Mucosa of stomach (tissue), 1 donor: ENCODE results near the gene FEZF1.
"Not testable (repeated sequence)": the region's sequence is repeated elsewhere in the genome, so short reads cannot be mapped to it uniquely, and the experiment has no call there.

Experiments
- H3K27me3 ChIP-seq: one replicate; pipeline ENCODE4 v1.7.0; 2013; ENCODE audit warnings: mild to moderate bottlenecking, low read length; ENCODE audit not compliant: control insufficient read depth, insufficient read depth
- H3K36me3 ChIP-seq: one replicate; pipeline ENCODE4 v1.7.0; 2013; ENCODE audit warnings: low read length; ENCODE audit not compliant: control insufficient read depth, insufficient read depth
- H3K4me1 ChIP-seq: one replicate; pipeline ENCODE4 v1.7.0; 2013; ENCODE audit warnings: mild to moderate bottlenecking, low read length; ENCODE audit not compliant: control insufficient read depth, insufficient read depth
- H3K4me3 ChIP-seq: one replicate; pipeline ENCODE4 v1.7.0; 2013; ENCODE audit warnings: low read length
- H3K9ac ChIP-seq: one replicate; pipeline ENCODE4 v1.7.0; 2013; ENCODE audit warnings: mild to moderate bottlenecking, low read length, moderate library complexity
- H3K9me3 ChIP-seq: one replicate; pipeline ENCODE4 v1.7.0; 2013; ENCODE audit warnings: mild to moderate bottlenecking, low read length, moderate library complexity; ENCODE audit not compliant: control insufficient read depth
- donor health status: Pancreatic carcinoma.

The FEZF1 gene

DNA sequence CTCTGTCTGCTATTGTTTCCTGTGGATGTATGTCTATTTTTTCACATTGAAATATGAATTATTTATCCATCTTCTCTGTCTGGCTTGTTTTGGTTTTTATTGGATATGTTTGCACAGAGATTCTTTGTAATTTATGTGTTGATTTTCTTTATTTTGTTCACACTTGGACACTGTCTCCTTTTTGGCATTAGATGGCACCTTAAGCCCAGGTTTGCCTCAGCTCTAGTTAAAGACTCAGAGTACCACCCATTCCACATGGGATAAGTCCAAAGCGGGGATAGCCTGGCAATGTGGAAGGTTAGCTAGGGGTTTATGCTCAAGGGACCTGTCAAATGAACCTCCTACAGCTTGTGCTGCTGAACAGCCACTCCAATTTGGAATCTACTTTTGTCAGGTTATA lies 14.1 kb downstream of the FEZF1 start:
- H3K27me3 ChIP-seq = peaks cover 12% of the 10 kb centered on the region
- H3K4me3 ChIP-seq = no peak overlapping the region
- H3K4me1 ChIP-seq = no peaks in the 10 kb centered on the region
- H3K9ac ChIP-seq = no peak overlapping the region
- no peaks in the 10 kb centered on the region for H3K9me3 ChIP-seq
- no peaks in the 10 kb centered on the region for H3K36me3 ChIP-seq

DNA sequence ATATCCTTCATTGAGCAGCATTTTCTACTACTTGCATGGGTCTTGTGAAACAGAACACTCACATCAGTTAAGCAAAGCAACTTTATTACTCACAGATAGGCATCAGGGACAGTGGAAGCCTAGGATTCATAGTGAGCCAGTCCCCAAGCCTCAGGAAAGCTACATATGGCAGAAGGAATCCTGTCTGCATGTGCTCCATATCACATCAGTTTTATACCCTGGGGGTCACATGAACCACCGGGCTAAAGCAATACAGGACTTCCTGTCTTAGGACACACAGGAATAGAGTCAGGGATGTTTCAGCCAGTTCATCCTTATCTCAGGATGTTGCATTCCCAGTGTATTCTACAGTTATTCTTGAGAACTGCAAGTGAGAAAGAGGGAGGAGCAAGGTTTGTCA lies 15.1 kb downstream of the FEZF1 start:
- Histone ChIP-seq H3K9me3 (no peaks in the 10 kb centered on the region), H3K36me3 (no peaks in the 10 kb centered on the region), H3K27me3 (peaks cover 7% of the 10 kb centered on the region), H3K4me1 (no peaks in the 10 kb centered on the region), H3K9ac (no peak overlapping the region), H3K4me3 (no peak overlapping the region)

DNA sequence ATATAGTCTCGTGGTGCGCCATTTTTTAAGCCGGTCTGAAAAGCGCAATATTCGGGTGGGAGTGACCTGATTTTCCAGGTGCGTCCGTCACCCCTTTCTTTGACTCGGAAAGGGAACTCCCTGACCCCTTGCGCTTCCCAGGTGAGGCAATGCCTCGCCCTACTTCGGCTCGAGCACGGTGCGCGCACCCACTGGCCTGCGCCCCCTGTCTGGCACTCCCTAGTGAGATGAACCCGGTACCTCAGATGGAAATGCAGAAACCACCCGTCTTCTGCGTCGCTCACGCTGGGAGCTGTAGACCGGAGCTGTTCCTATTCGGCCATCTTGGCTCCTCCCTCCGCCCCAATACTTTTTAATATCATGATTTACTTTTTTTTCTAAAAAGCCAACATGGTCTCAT lies 19.9 kb downstream of the FEZF1 start:
- H3K9ac ChIP-seq, H3K4me3 ChIP-seq, H3K4me1 ChIP-seq, H3K9me3 ChIP-seq, H3K27me3 ChIP-seq, H3K36me3 ChIP-seq: not testable (repeated sequence)

DNA sequence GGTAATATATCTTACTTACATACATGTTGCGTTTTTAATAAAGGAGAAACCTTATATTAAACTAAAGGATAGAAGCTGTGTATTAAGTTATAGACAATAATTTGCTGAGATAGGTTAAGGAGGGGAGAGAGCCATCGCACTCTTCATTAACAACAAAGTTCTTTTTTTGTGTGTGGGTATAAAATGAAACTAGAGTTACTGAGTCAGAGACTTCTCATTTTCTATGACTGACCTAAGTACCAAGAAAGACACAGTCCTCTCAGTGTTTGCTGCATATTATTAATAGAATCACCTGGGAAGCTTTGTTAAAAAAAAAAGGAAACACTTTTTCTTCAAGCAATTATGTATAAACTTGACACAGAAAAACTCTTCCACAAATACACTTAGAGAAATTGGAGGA lies 31.4 kb downstream of the FEZF1 start:
- Histone ChIP-seq H3K4me1 (no peaks in the 10 kb centered on the region), H3K36me3 (no peaks in the 10 kb centered on the region), H3K4me3 (no peak overlapping the region), H3K27me3 (no peaks in the 10 kb centered on the region), H3K9me3 (no peaks in the 10 kb centered on the region), H3K9ac (no peak overlapping the region)

DNA sequence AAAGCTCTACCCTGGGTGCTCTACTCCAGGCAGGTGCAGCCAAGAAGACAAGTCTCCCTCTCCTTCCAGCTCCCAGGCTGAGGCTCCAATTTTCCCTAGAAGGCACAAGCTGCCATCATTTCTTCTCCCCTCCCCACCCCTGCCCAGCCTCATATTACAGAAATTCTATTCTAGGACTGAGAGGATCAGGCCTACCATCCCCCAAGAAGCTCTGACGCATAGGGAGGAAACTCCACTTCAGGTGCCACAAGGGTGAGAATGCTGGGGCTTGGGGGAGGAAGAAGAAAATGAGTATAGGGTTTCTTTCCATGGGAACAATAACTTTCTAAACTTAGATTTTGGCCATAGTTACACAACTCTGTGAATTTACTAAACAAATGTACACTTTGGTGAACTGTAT lies 35.3 kb downstream of the FEZF1 start:
- H3K4me1 ChIP-seq = no peaks in the 10 kb centered on the region
- H3K4me3 ChIP-seq = no peak overlapping the region
- H3K27me3 ChIP-seq = no peaks in the 10 kb centered on the region
- H3K9me3 ChIP-seq = no peaks in the 10 kb centered on the region
- H3K9ac ChIP-seq = no peak overlapping the region
- no peaks in the 10 kb centered on the region for H3K36me3 ChIP-seq

DNA sequence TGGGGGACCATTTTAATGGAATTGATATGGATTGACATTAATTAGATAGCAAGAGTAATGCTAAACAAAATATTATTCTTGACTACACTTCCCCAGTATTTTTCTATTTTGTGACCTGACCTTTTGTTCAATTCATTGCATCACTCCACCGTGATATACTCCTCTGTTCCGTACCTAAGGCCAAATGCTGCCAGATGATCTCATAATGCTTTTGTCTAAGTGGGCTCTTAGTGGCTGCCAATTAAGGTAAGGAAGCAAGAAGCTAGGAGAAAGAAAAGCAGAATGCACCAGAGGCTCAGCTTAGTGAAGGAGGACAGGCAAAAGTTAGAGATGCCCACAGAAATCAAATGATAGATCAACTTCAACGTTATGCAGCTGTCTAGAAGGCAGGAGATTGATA lies 36.4 kb downstream of the FEZF1 start:
- no peaks in the 10 kb centered on the region for H3K4me1 ChIP-seq
- no peaks in the 10 kb centered on the region for H3K9me3 ChIP-seq
- H3K36me3 ChIP-seq = no peaks in the 10 kb centered on the region
- no peak overlapping the region for H3K9ac ChIP-seq
- H3K4me3 ChIP-seq = no peak overlapping the region
- no peaks in the 10 kb centered on the region for H3K27me3 ChIP-seq

DNA sequence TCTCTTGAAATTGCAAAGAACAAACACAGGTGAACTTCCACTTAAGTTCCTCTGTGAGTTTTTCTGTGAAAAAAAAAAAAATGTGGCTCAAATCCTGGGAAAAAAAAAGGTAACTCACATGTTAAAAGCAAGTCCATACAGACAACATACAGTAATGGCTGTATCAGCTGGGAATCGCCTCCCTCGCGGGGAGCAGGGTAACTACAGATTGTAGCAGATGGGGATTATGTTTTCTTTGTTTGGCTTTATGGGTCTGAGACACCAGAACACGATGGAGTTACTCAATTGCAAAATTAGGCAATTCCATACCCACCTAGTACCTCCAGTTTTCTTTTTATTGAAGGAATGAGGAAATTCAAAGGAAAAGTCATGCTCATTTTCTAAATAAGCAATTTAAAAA lies 42.3 kb downstream of the FEZF1 start:
- H3K9me3 ChIP-seq = no peaks in the 10 kb centered on the region
- no peaks in the 10 kb centered on the region for H3K4me1 ChIP-seq
- no peaks in the 10 kb centered on the region for H3K27me3 ChIP-seq
- H3K36me3 ChIP-seq = no peaks in the 10 kb centered on the region
- no peak overlapping the region for H3K4me3 ChIP-seq
- no peak overlapping the region for H3K9ac ChIP-seq

DNA sequence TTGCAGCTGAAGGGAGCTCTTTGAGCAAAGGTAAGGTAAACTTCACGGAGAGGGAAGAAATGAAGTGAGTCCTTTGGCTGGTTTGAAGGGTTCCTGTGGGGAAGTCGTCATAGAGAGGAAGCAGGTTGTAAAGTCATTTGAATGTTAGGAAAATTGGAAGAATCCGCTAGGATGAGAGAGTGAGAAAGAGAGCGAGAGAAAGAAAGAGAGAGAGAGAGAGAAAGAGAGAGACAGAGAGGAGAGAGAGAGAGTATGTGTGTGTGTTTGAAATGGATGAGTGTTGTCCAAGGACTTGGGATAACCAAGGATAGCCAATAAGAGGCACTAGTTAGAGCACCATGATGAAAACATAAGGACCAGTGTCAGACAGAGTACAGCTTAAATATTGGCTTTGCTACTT lies 43.1 kb downstream of the FEZF1 start:
- H3K9ac ChIP-seq = no peak overlapping the region
- H3K4me1 ChIP-seq = no peaks in the 10 kb centered on the region
- no peaks in the 10 kb centered on the region for H3K36me3 ChIP-seq
- H3K4me3 ChIP-seq = no peak overlapping the region
- H3K27me3 ChIP-seq = no peaks in the 10 kb centered on the region
- H3K9me3 ChIP-seq = no peaks in the 10 kb centered on the region

DNA sequence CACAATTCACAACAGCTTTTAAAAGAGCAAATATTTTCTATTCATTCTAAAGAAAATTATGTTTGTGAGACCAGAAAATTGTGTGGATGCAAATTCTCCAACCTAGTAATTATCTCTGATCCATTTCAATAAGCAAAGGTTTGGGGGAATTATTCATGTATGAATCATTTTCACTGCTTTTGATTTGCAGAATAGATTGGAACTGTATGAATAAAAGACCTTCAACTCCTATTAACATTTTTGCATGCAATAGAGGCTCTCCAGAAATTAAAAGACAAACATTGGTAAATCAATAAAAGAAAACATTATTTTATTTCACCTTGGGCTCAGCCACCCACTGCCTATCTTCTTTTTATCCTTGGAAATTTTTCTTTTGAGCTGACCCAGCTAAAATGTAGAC lies 43.5 kb downstream of the FEZF1 start:
- no peak overlapping the region for H3K9ac ChIP-seq
- no peaks in the 10 kb centered on the region for H3K4me1 ChIP-seq
- H3K4me3 ChIP-seq = no peak overlapping the region
- no peaks in the 10 kb centered on the region for H3K36me3 ChIP-seq
- H3K9me3 ChIP-seq = no peaks in the 10 kb centered on the region
- H3K27me3 ChIP-seq = no peaks in the 10 kb centered on the region

DNA sequence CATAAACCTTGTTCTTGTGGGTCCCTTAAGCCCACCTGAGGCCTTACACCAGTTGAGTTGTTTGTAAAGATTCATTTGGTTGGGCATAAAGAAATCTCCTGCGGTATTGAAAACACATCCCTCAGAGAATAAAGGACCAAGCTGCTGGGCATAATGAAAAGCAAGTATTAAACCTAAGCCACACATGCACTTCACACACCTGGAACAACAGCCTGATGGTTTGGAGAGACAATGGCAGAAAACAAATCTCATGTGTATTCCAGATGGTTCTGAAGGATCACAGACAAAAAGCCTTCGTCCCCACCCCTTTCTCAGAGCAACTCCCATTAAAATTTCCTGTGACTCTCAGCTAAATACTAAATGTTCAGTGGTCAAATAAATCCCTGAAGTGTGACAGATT lies 44.2 kb downstream of the FEZF1 start:
- Histone ChIP-seq H3K36me3 (no peaks in the 10 kb centered on the region), H3K4me1 (no peaks in the 10 kb centered on the region), H3K4me3 (no peak overlapping the region), H3K9ac (no peak overlapping the region), H3K9me3 (no peaks in the 10 kb centered on the region), H3K27me3 (no peaks in the 10 kb centered on the region)

DNA sequence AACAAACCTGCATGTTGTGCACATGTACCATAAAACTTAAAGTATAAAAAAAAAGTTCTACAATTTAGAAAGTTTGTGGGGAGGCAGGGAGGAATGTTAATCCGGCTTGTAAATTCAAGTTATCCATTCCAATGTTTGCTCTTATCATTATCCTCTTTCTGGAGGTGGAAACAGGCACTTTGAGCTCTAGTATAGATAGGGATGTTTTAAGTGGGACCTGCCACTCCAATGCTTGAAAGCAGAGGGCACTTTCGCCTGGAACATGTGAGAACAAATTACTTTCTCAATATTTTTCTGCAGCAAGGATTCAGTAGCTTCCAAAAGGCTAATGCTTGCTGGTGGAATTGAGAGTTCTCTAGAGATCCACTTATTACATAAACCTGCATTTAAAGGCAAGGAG lies 45.6 kb downstream of the FEZF1 start:
- Histone ChIP-seq H3K27me3 (no peaks in the 10 kb centered on the region), H3K4me1 (no peaks in the 10 kb centered on the region), H3K9ac (no peak overlapping the region), H3K36me3 (no peaks in the 10 kb centered on the region), H3K4me3 (no peak overlapping the region), H3K9me3 (no peaks in the 10 kb centered on the region)

DNA sequence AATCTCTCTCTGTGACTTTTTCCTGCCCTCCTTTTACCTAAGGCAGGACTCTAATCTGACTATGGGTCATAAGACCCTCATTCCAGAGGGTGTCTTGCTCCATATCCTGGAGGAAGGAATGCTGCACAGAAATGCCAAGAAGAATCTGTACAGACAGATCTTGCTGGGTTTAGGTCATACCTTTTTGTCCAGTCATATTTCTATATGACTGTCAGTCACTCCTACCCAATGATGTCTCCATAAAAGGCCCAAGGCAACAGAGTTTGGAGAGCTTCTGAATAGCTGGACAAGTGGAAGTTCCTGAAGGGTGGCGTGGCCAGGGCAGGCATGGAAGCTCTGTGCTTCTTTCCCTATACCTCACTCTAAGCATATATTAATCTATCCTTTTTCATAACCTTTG lies 47.5 kb downstream of the FEZF1 start:
- Histone ChIP-seq H3K9me3 (no peaks in the 10 kb centered on the region), H3K4me3 (no peak overlapping the region), H3K9ac (no peak overlapping the region), H3K27me3 (no peaks in the 10 kb centered on the region), H3K4me1 (no peaks in the 10 kb centered on the region), H3K36me3 (no peaks in the 10 kb centered on the region)

DNA sequence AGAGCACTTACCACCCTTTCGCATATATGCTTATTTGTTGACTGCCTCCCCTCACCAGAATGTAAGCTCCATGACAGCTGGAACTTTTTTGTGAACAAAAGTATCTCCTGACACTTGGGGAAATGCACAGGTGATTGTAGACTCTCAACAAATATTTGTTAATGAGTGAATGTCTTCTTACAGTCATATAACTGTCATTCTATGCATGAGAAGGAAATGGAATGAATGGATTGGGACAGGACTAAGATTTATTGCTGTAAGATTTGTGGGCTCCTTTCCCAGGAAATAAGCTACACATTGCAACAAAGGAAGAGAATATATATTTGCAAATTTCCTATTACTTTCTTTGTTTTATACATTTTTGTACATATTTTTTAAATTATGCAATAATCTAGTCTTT lies 48.5 kb downstream of the FEZF1 start:
- H3K9me3 ChIP-seq = no peaks in the 10 kb centered on the region
- no peak overlapping the region for H3K9ac ChIP-seq
- no peaks in the 10 kb centered on the region for H3K36me3 ChIP-seq
- no peaks in the 10 kb centered on the region for H3K4me1 ChIP-seq
- H3K27me3 ChIP-seq = no peaks in the 10 kb centered on the region
- H3K4me3 ChIP-seq = no peak overlapping the region
